H1 (cell line): ENCODE measurements around the gene SLC25A51. TPM values are rescaled to one million over a fixed set of nuclear protein-coding genes. Genes with fewer than 3 reads are reported as not detected.

ENCODE experiments used
- EGR1 ChIP-seq: IDR thresholded peaks from 2 replicates; pipeline ENCODE4 v1.6.1; 2011; ENCODE audit warnings: low read depth, low read length, borderline replicate concordance
- KDM5A ChIP-seq: fragments of 200-600 bp; IDR thresholded peaks from 2 replicates; pipeline ENCODE4 v1.7.1; 2012; ENCODE audit warnings: mild to moderate bottlenecking, low read length, inconsistent platforms, mixed read lengths
- SAP30 ChIP-seq: fragments of 300-600 bp; sonication (generic); IDR thresholded peaks from 2 replicates; pipeline ENCODE4 v1.7.1; 2012; ENCODE audit warnings: low read length, moderate library complexity, mild to moderate bottlenecking, inconsistent platforms; ENCODE audit not compliant: insufficient read depth, insufficient replicate concordance
- SIN3A ChIP-seq, 2 experiments: IDR thresholded peaks in 1 of 2; conservative IDR thresholded peaks in 1 of 2; 2 replicates each; pipeline ENCODE4 v1.6.1; 2011 to 2012; ENCODE audit warnings: low read length in 2 of 2, improper control_type of control experiment in 1 of 2, low read depth in 1 of 2, mild to moderate bottlenecking in 1 of 2
- SP2 ChIP-seq: IDR thresholded peaks from 2 replicates; pipeline ENCODE4 v1.6.1; 2012; ENCODE audit warnings: mild to moderate bottlenecking, low read length, inconsistent platforms
- TAF1 ChIP-seq: IDR thresholded peaks from 2 replicates; pipeline ENCODE4 v1.6.1; 2011; ENCODE audit warnings: mild to moderate bottlenecking, low read depth, low read length
- YY1 ChIP-seq: IDR thresholded peaks from 2 replicates; pipeline ENCODE4 v1.6.1; 2011; ENCODE audit warnings: low read depth, mild to moderate bottlenecking, low read length
- polyA plus RNA-seq, 7 experiments: library from polyadenylated mRNA; depleted of rRNA in 3 of 7; stranded (reverse) in 5 of 7; unstranded in 2 of 7; fragments of >200 nt in 5 of 7; fragments of 200-250 nt in 2 of 7; gene quantifications; 1 replicate in 5 of 7; 2 replicates in 1 of 7; 4 replicates in 1 of 7; pipeline versions ENCODE4 v1.2.1 to v1.2.3, GENCODE V29; 2011 to 2013; ENCODE audit warnings: missing spikeins in 2 of 7, mixed read lengths in 2 of 7
- total RNA-seq: library from RNA; stranded (reverse); fragmentation: NEBNext Ultra II Directional; extraction: Animal tissue kit (Norgen Biotek cat#: 25700); gene quantifications from 2 replicates; pipeline ENCODE4 v1.2.1, GENCODE V29; 2021
- TF ChIP-seq, protein P1 (sequence below), 3 experiments: IDR thresholded peaks; 1 replicate in 2 of 3; 2 replicates in 1 of 3; pipeline versions ENCODE4 v1.5.1 to v1.6.1; 2011; ENCODE audit warnings: low read length in 3 of 3, mild to moderate bottlenecking in 3 of 3, inconsistent platforms in 2 of 3, low read depth in 1 of 3, moderate library complexity in 1 of 3; ENCODE audit not compliant: insufficient read depth in 1 of 3; ENCODE audit errors: control extremely low read depth in 1 of 3

The SLC25A51 gene
- total and polyA plus RNA-seq, 2 of the 8 experiments (the other 6 are each of a cell fraction or from before 2014, with no cell fraction given) = 8.0 to 14.5 TPM

DNA sequence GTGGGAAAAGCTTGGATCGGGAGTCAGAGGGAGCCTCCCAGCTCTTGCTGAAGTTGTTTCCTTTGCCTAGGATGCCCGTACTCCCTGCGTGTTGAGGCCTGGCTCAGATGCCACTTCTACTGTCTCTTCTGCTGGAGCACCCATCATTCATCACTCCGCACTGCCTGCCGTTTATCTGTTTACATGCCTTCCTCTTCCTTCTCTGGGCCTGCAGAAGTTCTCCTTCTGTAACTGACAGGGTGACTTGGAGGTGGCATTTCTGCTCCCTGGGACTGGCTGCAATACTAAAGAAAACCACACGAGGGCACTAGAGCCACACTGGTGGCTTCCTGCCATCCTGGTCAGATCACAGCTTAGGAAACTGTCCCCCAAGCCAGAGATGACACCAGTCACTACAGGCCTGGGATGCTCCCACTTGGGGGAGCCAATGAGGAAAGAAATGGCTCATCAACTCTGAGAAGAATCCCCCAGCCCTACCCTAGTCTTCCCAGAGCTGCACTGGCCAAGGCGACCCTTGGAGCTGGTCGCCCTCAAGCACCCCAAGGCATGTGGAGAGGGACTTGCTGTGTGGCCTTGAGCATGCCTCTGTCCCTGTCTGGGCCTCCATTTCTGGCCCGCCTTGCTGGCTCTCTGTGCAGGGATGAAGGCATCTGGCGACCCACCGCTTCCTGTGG lies 9.7 kb upstream of the SLC25A51 start (continued):
- TF ChIP-seq SAP30 = no peak
- TF ChIP-seq EGR1 = no peak
- peak; percentile 71; the same call in 1 of the 2 replicates for TF ChIP-seq YY1
- no peak for TF ChIP-seq TAF1
- TF ChIP-seq, protein P1, sequence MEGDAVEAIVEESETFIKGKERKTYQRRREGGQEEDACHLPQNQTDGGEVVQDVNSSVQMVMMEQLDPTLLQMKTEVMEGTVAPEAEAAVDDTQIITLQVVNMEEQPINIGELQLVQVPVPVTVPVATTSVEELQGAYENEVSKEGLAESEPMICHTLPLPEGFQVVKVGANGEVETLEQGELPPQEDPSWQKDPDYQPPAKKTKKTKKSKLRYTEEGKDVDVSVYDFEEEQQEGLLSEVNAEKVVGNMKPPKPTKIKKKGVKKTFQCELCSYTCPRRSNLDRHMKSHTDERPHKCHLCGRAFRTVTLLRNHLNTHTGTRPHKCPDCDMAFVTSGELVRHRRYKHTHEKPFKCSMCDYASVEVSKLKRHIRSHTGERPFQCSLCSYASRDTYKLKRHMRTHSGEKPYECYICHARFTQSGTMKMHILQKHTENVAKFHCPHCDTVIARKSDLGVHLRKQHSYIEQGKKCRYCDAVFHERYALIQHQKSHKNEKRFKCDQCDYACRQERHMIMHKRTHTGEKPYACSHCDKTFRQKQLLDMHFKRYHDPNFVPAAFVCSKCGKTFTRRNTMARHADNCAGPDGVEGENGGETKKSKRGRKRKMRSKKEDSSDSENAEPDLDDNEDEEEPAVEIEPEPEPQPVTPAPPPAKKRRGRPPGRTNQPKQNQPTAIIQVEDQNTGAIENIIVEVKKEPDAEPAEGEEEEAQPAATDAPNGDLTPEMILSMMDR (IDR thresholded peaks at IDR 0.05; ENCODE audit: control extremely low read depth in 1 of 3, insufficient read depth in 1 of 3, low read depth in 1 of 3, low read length in 3 of 3) = peak; percentile 78 to 99 (median 98)
- TF ChIP-seq SP2 = no peak
- no peak for TF ChIP-seq KDM5A
- 0 out of 4 replicates have a peak, but pooled peaks of 1 of the 2 experiments have one; percentile 50 for TF ChIP-seq SIN3A (conservative IDR thresholded peaks at IDR 0.05 in 1 of 2, IDR thresholded peaks at IDR 0.05 in 1 of 2; ENCODE audit: low read depth in 1 of 2, low read length in 2 of 2)
